NAMALWA (cell line): ENCODE measurements around the gene PARP1.
"Not testable (repeated sequence)": the region's sequence is repeated elsewhere in the genome, so short reads cannot be mapped to it uniquely, and the experiment has no call there.

ENCODE experiments used
- DNase-seq: peaks from one replicate; pipeline ENCODE4 v3.0.0-alpha.2; 2015; ENCODE audit warnings: low spot score

PARP1 gene

GRCh38 chr1:226351709-226352108 lies 56.2 kb downstream of the PARP1 start:
- DNase-seq = peak; percentile 45

- DNase-seq = no peak
Observed at GRCh38 chr1:226350519-226350865, 57.4 kb downstream of the PARP1 start.

GRCh38 chr1:226349801-226350518 lies 57.9 kb downstream of the PARP1 start:
- DNase-seq = peak; percentile 73

- DNase-seq = peak; percentile 47
Observed at GRCh38 chr1:226349081-226349480, 58.8 kb downstream of the PARP1 start.

- no peak for DNase-seq
Observed at GRCh38 chr1:226344441-226345259, 63.2 kb downstream of the PARP1 start.

GRCh38 chr1:226342656-226343055 lies 65.2 kb downstream of the PARP1 start:
- DNase-seq = no peak

GRCh38 chr1:226340111-226340510 lies 67.8 kb downstream of the PARP1 start:
- DNase-seq = not testable (repeated sequence)

- no peak for DNase-seq
Observed at GRCh38 chr1:226337276-226337875, 70.5 kb downstream of the PARP1 start.

GRCh38 chr1:226335661-226336060 lies 72.2 kb downstream of the PARP1 start:
- no peak for DNase-seq

GRCh38 chr1:226332947-226333346 lies 74.9 kb downstream of the PARP1 start:
- no peak for DNase-seq

- DNase-seq = no peak
Observed at GRCh38 chr1:226329237-226329636, 78.7 kb downstream of the PARP1 start.

- DNase-seq = no peak
Observed at GRCh38 chr1:226327761-226328162, 80.1 kb downstream of the PARP1 start.

- DNase-seq = no peak
Observed at GRCh38 chr1:226325178-226325577, 82.7 kb downstream of the PARP1 start.

GRCh38 chr1:226324479-226324878 lies 83.4 kb downstream of the PARP1 start:
- DNase-seq = no peak

- DNase-seq = no peak
Observed at GRCh38 chr1:226322986-226323385, 84.9 kb downstream of the PARP1 start.

- DNase-seq = peak; percentile 44
Observed at GRCh38 chr1:226320930-226321329, 87.0 kb downstream of the PARP1 start.

- no peak for DNase-seq
Observed at GRCh38 chr1:226318471-226318870, 89.4 kb downstream of the PARP1 start.

GRCh38 chr1:226314055-226314454 lies 93.8 kb downstream of the PARP1 start:
- DNase-seq = no peak

GRCh38 chr1:226312065-226312464 lies 95.8 kb downstream of the PARP1 start:
- no peak for DNase-seq

- DNase-seq = no peak
Observed at GRCh38 chr1:226311376-226311775, 96.5 kb downstream of the PARP1 start.
